ENCODE results near the gene CTAGE15.
"Not testable (repeated sequence)": the region's sequence is repeated elsewhere in the genome, so short reads cannot be mapped to it uniquely, and the experiment has no call there.

The CTAGE15 gene
- 0 reads per million in 2 donors for total RNA-seq

GRCh38 chr7:143571501-143571900 lies at the start of gene CTAGE15:
Gene CTAGE15 (plus strand): TSS chr7:143571801. CDS start chr7:143571818, 17 bp downstream.
- DNase-seq, result not testable (repeated sequence)

GRCh38 chr7:143522309-143522916 lies 49.2 kb upstream of the CTAGE15 start:
- DNase-seq, result not testable (repeated sequence)

- DNase-seq, result not testable (repeated sequence)
Measured at GRCh38 chr7:143531169-143531926, 40.3 kb upstream of the CTAGE15 start.

GRCh38 chr7:143531932-143532331 lies 39.7 kb upstream of the CTAGE15 start:
- DNase-seq, result not testable (repeated sequence)

GRCh38 chr7:143533213-143533839 lies 38.3 kb upstream of the CTAGE15 start:
- not testable (repeated sequence) for DNase-seq

- DNase-seq, result not testable (repeated sequence)
Measured at GRCh38 chr7:143536443-143536842, 35.2 kb upstream of the CTAGE15 start.

- DNase-seq, result not testable (repeated sequence)
Measured at GRCh38 chr7:143543288-143544038, 28.1 kb upstream of the CTAGE15 start.

GRCh38 chr7:143555968-143556367 lies 15.6 kb upstream of the CTAGE15 start:
- not testable (repeated sequence) for DNase-seq

- not testable (repeated sequence) for DNase-seq
Measured at GRCh38 chr7:143563306-143563705, 8.3 kb upstream of the CTAGE15 start.

- DNase-seq, result not testable (repeated sequence)
Measured at GRCh38 chr7:143566001-143566400, 5.6 kb upstream of the CTAGE15 start.

- not testable (repeated sequence) for DNase-seq
Measured at GRCh38 chr7:143588183-143588582, 16.6 kb downstream of the CTAGE15 start.

GRCh38 chr7:143589897-143590296 lies 18.3 kb downstream of the CTAGE15 start:
- not testable (repeated sequence) for DNase-seq

- DNase-seq, result not testable (repeated sequence)
Measured at GRCh38 chr7:143598086-143598485, 26.5 kb downstream of the CTAGE15 start.

- not testable (repeated sequence) for DNase-seq
Measured at GRCh38 chr7:143603549-143603948, 31.9 kb downstream of the CTAGE15 start.

GRCh38 chr7:143606088-143606487 lies 34.5 kb downstream of the CTAGE15 start:
- DNase-seq, result not testable (repeated sequence)

GRCh38 chr7:143615545-143615944 lies 43.9 kb downstream of the CTAGE15 start:
- DNase-seq, result not testable (repeated sequence)

GRCh38 chr7:143617204-143617603 lies 45.6 kb downstream of the CTAGE15 start:
- DNase-seq, result not testable (repeated sequence)

- DNase-seq, result not testable (repeated sequence)
Measured at GRCh38 chr7:143620058-143620457, 48.5 kb downstream of the CTAGE15 start.

- not testable (repeated sequence) for DNase-seq
Measured at GRCh38 chr7:143620646-143621045, 49.0 kb downstream of the CTAGE15 start, which contains the start of gene TCAF2. Gene TCAF2 (plus strand): TSS chr7:143620974.

GRCh38 chr7:143621175-143621574 lies 49.6 kb downstream of the CTAGE15 start:
- DNase-seq, result not testable (repeated sequence)

- DNase-seq, result not testable (repeated sequence)
Measured at GRCh38 chr7:143622130-143622529, 50.5 kb downstream of the CTAGE15 start.

Measured in T-helper 9 cell (primary cell).